NCI-H1105 treated with DMSO at 0.1 percent for 48 hours (cell line): ENCODE measurements around the gene NKAIN2.
"Not testable (repeated sequence)": the region's sequence is repeated elsewhere in the genome, so short reads cannot be mapped to it uniquely, and the experiment has no call there.

Source experiments
- DNase-seq: peaks from one replicate; lab custom pipeline; 2025; lab: John Stamatoyannopoulos, UW

NKAIN2 gene

DNA sequence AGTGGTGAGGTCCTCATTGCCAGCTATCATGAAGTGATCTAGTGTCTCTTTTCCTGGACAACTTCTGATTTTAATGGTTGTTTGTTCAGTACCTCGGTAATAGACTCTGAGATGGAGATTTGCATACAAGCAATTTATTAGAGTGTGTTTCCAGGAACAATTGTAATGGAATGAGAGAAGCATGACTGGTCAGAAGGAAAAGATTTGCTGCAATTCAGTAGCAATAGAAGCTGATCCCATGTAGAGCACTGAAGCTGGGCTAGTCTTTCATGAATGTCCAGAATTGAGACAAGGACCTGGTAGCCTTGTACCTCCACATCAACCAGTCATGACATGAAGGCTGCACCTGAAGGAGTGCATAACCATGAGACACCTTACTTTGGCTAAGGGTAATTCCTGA, 526.5 kb downstream of the NKAIN2 start:
- DNase-seq, result peak; percentile 82

DNA sequence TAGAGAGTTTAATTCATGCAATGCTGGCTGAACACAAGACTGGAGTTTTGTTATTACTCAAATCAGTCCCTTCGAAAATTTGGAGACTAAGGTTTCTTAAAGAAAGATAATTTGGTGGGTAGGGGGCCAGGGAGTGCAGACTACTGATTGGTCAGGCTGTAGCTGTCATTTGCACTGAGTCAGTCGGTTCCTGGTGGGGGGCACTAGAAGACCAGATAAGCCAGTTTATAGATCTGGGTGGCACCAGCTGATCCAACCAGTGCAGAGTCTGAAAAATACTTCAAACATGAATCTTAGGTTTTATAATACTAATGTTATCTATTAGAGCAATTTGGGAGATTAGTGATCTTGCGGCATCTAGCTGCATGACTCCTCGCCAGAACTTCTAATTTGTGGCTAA, 530.7 kb downstream of the NKAIN2 start:
- no peak for DNase-seq

DNA sequence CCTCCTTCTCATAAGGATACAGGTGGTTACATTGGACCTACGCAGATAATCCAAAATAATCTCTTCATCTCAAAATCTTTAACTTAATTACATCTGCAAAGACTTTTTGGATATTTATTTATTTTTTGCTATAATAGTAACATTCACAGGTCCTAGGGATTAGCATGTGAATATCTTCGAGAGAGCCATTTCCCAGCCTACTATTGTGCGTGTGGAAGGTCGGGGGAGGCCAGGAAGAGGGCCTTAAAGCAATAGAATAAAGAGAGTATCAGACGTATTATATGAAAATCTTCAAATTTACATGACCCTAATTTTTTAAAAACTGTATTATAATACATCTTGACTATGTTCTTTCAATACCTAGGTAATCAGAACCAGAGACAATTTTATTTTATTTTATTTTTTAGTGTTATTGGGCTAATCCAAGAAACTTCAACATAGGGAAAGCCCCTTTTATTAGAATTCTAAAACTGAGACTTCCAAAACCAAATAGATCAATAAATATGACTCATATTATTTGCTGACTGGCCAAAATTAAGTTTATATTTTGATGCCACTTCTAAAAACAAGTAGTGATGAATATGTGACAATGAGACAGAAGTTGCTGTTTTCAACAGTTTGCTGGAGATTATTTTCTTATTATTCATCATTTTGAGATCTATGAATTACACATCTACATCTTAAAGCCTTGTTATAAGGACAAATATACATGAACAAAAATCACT, 536.1 kb downstream of the NKAIN2 start:
- DNase-seq, result no peak

DNA sequence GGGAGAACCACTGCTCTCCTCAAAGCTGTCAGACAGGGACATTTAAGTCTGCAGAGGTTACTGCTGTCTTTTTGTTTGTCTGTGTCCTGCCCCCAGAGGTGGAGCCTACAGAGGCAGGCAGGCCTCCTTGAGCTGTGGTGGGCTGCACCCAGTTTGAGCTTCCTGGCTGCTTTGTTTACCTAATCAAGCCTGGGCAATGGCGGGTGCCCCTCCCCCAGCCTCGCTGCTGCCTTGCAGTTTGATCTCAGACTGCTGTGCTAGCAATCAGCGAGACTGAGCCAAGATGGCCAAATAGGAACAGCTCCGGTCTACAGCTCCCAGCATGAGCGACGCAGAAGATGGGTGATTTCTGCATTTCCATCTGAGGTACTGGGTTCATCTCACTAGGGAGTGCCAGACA, 544.7 kb downstream of the NKAIN2 start:
- not testable (repeated sequence) for DNase-seq

DNA sequence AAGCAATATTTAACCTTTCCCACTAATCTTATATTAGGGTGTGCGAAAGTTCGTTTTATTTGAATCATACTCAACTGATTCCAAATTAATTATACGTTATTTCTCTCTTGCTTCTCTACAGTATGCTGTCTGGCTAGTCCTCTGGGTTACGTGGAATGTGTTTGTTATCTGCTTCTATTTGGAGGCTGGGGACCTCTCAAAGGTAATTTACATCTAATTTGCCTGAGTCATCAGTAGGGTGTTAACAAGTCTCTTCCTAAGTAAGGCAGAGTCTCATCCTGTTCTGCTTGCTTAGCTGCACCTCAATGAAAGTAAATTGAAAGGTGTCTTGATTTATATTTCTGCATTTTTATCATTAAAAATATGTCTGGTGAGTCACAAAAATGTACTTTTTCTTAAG, 551.5 kb downstream of the NKAIN2 start:
- DNase-seq, result no peak

DNA sequence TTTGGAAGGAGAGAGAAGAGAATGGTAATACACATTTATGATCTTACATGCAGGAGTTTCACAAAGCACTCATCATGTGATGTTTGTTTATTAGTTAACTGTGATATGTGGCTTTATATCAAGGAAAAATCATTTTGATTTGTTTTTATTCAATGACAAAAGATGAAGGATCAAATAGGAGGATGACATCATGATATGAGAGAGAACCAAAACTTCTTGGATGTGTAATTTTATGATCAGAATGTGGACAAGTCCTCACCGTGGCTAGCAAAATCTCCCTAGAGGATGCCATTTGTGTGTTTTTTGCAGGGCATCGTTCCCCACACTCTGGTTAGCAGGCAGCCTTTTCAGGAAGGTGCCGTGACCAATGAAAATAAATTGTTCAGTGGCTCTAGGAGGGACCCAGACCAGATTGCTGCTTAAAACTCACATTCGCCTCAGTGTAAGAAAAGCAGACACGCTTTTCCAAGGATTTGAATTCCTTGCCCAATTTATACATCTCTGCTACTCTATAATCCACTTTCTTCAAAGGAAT, 552.7 kb downstream of the NKAIN2 start:
- DNase-seq, result no peak

DNA sequence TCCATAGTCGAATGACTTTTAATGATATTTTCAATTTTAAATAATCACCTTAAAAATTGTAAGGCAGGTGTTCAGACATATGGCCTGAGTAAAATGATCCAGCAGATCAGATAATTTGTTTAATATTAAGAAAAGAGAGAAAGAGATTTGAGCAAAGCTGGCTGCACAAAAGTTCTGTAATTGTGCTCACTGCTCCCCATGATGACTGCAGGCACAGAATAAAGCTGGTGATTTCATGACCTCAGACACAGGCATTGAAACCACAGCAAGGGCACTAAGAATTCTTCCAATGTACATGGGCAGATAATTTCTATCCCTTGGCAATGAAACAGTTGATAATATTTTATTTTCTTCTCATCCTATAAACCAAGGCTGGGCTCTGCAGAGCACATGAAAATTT, 553.1 kb downstream of the NKAIN2 start:
- DNase-seq, result no peak

DNA sequence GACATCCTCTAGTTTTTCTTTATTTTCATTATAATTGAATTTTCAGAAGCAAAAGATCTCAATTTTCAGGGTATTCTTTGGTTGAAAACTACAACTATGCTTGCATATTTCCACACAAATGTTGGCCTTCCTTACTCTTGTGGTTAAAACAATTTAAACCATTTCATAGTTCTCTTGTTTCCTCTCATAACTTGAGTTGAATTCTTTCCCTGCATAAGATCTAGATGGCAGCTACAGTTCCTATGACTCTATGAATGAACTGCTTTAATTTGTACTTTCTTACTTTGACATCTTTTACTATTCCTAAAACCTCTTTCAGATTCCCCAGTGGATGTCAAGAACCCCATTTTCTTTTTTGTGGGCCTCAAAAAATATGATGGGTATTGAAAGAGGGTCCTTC, 564.5 kb downstream of the NKAIN2 start:
- DNase-seq, result no peak

DNA sequence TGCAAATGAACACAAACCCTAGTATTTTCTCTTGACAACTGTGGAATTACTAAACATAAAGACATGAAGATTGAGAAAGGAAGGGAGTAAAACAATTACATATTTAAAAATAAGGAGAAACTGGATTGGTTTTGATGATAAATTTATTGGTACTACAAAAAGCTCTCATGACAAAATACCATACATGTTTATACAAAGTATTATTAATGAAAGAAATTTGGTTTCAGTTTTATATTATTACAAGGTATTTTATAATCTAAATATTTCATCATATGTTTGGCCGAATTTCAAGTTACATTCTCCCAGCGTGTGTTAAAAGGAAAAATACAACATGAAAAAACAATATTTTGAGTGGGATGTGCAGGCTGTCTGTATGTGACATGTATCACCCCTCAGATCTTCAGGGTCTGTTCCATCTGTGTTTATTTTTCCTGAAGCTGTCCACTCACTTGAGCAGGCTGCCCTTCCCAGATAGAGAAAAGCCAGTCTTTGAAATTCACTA, 568.4 kb downstream of the NKAIN2 start:
- DNase-seq, result no peak

DNA sequence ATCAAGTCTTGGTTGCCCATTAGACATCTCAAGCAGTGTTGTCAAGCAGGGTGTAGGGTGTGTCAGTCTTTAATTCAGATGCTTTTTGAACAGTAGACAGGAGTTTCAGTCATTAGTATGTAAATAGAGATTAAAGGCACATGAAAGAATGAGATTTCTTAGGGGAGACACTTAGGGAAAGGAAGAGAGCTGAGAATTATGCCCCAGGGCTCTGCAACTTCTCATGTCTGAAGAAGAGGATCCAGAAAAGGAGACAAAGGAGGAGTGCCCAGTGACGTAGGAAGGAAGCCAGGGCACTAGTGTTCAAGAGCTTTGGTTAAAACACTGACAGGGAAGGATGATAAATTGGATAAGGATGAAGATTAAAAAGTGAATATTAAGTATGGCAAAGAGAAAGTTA, 569.7 kb downstream of the NKAIN2 start:
- no peak for DNase-seq

DNA sequence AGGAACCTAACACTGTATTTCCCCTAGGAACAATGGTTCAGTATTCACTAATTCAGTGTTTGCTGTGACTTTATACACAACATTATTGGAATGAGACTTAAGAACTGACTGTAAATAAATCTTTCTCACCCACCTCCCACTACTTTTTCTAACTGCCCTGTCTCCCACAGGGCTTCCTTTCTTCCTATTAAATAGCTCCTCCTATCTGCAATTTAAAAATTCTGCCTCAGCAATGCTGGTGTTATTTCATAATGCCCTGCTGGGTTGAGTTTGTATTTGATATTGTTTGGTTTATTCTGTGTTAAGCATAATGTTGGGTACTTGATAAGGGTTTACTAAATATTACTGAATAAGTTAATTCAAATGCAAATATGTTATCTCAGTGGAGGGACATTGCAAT, 585.5 kb downstream of the NKAIN2 start:
- peak; percentile 54 for DNase-seq

DNA sequence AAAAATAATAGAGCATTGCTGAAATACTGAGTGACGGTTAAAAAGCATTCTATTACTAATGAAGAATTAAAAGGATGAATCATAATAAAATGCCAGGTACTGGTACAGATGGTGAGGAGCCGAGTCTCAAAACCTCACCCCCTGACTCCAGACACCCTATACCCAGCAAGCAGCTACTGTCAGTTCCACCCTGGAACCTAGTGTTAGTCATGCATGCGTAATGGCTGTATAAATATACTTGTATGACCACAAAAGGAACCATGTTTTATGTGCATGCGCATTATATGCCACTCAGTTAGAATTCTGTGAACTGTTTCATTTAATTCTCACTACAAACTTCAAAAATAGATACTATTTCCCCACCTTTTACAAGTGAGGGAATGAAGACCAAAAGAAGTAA, 589.9 kb downstream of the NKAIN2 start:
- DNase-seq, result no peak

DNA sequence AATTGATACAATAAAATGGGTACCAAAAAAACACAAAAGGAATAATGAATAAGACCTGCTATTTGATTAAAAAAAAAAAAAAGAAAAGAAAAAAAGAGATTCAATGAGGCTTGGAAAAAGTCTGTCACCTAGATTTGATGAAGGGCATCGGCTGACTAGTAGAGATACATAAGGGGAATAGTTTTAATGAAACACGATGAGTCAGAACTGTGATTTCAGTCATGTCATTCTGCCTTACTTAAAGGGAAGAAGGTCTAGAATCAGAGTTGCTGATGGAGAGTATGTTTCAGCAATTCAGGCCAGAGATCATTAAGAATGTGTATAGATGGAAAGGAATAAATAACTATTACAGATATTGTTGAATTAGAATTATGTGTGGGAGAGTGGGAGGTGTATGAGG, 592.7 kb downstream of the NKAIN2 start:
- no peak for DNase-seq

DNA sequence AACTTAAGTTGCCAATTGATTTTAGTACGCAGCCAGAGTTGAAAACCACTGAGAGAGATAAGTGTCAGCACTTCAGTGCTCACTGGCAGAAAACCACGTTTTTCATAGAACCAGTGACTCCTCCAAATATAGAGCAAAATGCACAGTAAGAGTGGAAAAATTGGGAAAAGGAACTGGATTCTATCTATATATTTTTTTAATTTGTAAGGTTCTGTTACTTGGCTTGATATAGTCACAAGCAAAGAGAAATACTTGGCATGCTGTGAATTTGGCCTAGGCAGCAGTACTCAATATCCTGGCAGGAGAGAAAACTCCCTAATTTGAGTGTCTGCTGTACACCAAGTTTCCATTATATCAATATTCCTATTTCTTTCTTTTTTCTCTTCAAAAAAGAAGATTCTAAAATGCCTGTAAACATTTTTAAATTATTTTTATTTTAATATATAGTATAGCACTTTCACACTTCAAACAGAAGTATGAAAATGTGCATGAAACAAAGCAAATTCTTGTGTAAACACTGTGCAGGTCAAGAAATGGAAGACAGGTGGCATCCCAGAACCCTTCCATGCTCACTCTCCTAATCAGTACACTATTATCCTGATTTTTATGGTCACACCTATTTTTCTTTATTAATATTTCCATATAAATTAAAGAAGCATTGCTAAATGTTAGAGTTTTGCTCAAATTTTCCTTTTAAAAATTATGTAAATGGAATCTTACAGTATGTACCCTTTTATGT, 596.8 kb downstream of the NKAIN2 start:
- peak; percentile 60 for DNase-seq

DNA sequence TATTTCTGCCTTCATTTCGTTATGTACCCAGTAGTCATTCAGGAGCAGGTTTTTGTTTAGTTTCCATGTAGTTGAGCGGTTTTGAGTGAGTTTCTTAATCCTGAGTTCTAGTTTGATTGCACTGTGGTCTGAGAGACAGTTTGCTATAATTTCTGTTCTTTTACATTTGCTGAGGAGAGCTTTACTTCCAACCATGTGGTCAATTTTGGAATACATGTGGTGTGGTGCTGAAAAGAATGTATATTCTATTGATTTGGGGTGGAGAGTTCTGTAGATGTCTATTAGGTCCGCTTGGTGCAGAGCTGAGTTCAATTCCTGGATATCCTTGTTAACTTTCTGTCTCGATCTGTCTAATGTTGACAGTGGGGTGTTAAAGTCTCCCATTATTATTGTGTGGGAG, 606.8 kb downstream of the NKAIN2 start:
- DNase-seq, result not testable (repeated sequence)

DNA sequence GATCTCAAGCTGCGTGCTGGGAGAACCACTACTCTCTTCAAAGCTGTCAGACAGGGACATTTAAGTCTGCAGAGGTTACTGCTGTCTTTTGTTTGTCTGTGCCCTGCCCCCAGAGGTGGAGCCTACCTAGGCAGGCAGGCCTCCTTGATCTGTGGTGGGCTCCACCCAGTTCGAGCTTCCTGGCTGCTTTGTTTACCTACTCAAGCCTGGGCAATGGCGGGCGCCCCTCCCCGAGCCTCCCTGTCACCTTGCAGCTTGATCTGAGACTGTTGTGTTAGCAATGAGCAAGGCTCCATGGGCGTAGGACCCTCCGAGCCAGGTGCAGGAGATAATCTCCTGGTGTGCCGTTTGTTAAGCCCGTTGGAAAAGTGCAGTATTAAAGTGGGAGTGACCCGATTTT, 609.0 kb downstream of the NKAIN2 start:
- not testable (repeated sequence) for DNase-seq

DNA sequence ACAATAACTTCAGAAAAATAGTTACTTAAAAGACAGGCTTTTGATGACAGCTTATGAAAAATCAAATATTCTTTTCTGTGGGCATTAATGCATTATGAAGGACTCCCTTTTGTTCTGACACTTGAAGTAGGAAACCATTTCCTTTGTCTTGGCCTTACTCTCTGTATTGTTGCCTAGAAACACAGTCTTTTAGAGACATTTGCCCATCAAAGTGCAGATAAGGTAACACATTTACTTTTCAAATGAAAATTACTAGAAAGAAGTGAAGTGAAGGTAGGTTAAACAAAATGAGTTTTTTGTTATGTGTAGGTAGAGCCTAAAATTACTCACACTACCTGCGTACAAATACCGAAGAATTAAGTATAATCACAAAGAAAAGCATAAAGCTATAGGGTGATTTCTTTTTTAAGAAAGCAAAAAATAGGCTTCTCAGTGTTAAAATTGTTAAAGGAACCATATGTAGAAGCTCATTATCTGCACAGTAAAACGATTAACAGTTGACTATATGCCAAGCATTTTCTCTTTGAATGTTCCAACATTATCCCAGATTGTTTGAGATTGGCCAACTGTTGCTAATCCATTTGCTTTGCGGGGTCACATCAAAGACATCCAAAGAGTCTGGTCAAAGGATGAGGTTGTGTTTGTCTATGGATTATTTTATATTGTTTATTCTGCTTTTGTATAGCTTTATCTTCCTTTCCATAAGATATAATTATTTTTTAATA, 616.6 kb downstream of the NKAIN2 start:
- DNase-seq, result peak; percentile 82

DNA sequence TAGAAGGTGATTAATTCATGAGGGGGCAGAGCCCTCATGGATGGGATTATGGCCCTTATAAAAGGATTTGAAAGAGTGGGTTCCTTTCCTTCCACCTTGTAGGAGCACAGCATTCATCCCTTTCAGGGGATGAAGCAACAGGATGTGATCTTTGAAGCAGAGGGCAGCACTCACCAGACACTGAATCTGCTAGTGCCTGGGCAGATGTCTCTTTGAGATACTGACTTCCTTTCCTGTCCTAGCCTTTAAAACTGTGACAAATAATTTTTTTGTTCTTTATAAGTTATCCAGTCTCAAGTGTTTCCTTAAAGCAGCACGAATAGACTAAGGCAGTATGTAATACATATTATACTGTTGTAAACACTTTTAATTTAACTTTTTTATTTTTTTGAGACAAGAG, 620.0 kb downstream of the NKAIN2 start:
- DNase-seq, result no peak

DNA sequence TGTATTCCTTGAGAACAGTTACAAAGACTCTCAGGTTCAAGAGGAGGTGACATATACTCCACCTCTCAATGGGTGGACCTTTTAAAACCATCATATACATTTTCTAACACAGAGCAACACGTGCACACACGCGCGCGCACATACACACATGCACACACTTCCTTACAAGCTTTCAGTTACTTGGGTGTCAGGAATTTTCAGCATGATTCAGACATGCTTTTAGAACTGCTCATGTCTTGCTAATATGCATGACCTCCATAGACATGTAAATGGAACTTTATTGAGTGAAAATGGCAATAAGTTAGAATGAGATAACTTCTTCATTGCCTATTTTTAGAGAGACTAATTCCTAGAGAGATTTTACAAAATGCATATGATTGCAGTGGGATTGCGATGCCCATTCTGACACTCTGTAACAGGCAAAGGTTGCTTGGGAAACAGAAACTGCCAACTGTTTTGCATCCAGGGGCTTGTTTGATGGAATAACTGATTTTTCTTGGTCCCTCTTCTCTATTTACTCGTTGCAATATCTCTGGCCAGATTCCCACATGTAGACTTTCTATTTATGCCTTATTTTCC, 627.2 kb downstream of the NKAIN2 start:
- DNase-seq, result no peak

DNA sequence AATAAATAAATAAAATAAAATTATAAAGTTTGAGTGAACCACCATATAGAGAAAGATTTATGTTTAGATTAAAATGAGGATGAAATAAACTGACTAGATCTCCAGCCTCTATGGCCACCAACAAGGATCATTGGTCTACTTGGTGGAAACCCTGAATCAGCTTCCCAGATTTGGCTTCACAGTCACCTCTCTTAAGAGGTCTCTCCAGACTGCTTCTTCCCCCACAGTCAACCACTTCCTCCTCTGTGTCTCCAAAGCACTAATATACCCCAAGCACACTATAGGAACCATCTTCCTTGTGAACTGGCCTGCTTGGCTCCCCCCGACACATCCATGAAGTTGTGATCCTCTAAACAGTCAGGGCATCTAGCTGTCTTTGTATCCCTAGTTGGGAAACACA, 629.0 kb downstream of the NKAIN2 start:
- no peak for DNase-seq

DNA sequence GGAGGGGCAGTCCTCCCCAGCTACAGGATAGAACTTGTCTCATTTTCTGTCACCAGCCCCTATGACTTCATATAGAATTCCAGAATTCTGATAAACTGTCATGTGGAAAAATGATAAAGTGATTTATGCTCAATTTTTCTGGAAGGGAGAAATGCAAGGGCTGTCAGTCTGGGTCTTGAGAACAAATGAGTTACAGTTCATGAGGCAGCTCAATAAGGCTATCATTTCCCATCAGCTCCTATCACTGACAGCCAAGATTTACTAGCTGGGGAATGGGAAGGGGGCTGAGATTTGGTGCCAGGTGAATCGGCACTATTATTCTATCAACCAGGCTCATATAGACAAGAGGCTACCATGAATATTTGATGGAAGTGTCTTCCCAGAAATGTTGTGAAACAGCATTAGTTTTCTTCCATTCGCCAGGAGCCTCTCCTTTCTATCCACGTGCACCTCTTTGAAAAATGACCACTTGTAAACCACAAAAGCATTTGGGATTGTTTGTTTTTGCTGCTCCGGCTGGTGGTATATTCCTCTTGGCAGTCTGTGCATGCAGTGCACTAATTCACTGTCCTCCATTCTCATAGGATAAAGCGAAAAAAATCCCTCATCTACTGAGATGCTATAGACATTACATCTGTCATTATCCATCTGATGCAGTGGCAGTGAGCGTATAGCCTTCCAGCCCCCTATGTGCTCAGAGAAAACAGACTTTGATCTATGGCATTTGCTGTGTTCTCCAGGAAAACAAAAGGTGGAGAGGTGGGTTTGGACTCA, 629.9 kb downstream of the NKAIN2 start:
- DNase-seq, result peak; percentile 96
